Pancreas (tissue), 10 donors: ENCODE results near the gene IL5. TPM values are rescaled to one million over a fixed set of nuclear protein-coding genes. Genes with fewer than 3 reads are reported as not detected.
A peak's percentile ranks its signal among the peaks of the same experiment; 100 is the strongest.
"Not testable (repeated sequence)": the region's sequence is repeated elsewhere in the genome, so short reads cannot be mapped to it uniquely, and the experiment has no call there.

Source experiments
- ATAC-seq, 4 donors: fragments of 200-7000 bp; cut with Tn5 transposase; one replicate each; pipeline versions ENCODE4 v1.8.0 to v1.9.1; 2020; ENCODE audit warnings: mild to moderate bottlenecking in 4 of 4, moderate library complexity in 4 of 4
- DNase-seq, 6 donors: peaks; one replicate each; pipeline ENCODE4 v3.0.0-alpha.2; 2020
- FAIRE-seq: peaks from 2 replicates; lab custom pipeline; 2012; peaks lifted over from hg19 to GRCh38; lab: Jason Lieb, UNC
- H3K27ac ChIP-seq, 4 donors: fragments of 200-600 bp; sonication (generic); 1 replicate in 3 of 4; 2 replicates in 1 of 4; pipeline versions ENCODE4 v1.5.0 to v1.8.0; 2020
- H3K27me3 ChIP-seq, 4 donors: fragments of 200-600 bp; one replicate each; pipeline ENCODE4 v1.8.0; 2021
- H3K36me3 ChIP-seq, 3 donors: fragments of 200-600 bp; sonication (generic) in 1 of 3; one replicate each; pipeline versions ENCODE4 v1.5.0 to v1.8.0; 2020 to 2021
- H3K4me1 ChIP-seq, 3 donors: fragments of 200-600 bp; one replicate each; pipeline ENCODE4 v1.8.0; 2021
- H3K4me3 ChIP-seq, 4 donors: fragments of 200-600 bp; sonication (generic) in 2 of 4; one replicate each; pipeline versions ENCODE4 v1.5.0 to v1.8.0; 2020 to 2021
- H3K9me3 ChIP-seq, 4 donors: fragments of 200-600 bp; one replicate each; pipeline ENCODE4 v1.8.0; 2021
- WGBS, 2 donors: extraction: QIAGEN DNeasy Blood & Tissue Kit; methylation state at CpG; one replicate each; pipeline ENCODE4 v1.1.7; 2013; 5-methylcytosine and 5-hydroxymethylcytosine counted together
- intact Hi-C, 3 donors: fragments of 100-400 bp; cut with DNase I; formaldehyde crosslinking; loops; one replicate each; pipeline versions ENCODE4 v1.11.1 to v1.14.2; 2022
- polyA plus RNA-seq, 2 donors: library from polyadenylated mRNA; stranded (reverse); fragments of 200-250 nt; gene quantifications; one replicate each; pipeline ENCODE4 v1.2.3, GENCODE V29; 2013
- total RNA-seq, 6 donors: library from RNA; stranded (reverse); fragmentation: NEBNext Ultra II Directional in 4 of 6; extraction: Animal tissue kit (Norgen Biotek cat#: 25700) in 4 of 6; gene quantifications; one replicate each; pipeline versions ENCODE4 v1.2.1 to v1.2.4, GENCODE V29; 2021 to 2023
- TF ChIP-seq, protein P1 (sequence below), 4 donors: fragments of 200-600 bp; sonication (generic) in 3 of 4; IDR thresholded peaks; one replicate each; pipeline versions ENCODE4 v1.5.0 to v1.8.0; 2021; ENCODE audit warnings: antibody characterized with exemption in 4 of 4
- donor health status: healthy with polysubstance abuse.
- donor health status: DM: no; HTN: no; CAD: no; lungs with moderate emphysema.
- donor health status: DM: no; HTN: no; CAD: no.
- donor health status: control.
- donor health status: control.
- donor health status: Bipolar disorder and iron deficiency.
- donor health status: DM: yes; HTN: yes; CAD: no.
- donor health status: DM: no; HTN: no; CAD: no.
- donor health status: DM: no; HTN: no; CAD: no.
- donor health status: DM: yes; HTN: yes; CAD: no.

The IL5 gene
- total and polyA plus RNA-seq, 8 donors, result not detected

DNA sequence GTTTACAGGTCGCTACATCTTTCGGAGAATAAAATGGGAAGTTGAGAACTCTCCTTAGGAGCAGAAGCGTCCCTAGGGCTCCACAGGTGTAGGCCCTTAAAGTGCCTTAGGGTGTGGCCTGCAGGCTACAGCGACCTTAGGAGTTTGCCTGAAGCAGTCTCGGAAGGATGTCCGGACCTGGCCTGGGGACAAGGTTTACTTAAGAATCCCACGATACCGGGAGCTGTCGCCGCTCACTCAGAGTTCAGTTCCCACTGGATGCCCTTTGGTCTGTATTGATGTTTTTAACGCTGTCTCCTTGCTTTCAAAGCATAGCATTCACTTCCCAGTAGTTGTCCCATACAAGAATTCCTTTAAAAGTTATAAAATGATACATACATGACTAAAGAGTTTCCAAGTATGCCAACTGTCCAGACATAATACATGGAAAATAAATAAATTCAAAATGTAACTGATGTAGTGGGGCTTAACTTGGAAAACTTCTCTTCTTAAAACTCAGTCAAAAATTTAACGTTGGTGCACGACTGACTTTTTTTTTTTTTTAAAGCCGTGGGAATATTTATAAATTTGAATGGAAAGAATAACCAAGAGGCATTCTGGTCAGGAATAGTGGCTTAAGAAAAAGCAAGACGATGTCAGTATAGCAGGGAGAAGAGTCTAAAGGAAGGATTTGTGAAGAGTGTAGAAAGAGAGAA is 14.3 kb upstream of the IL5 start:
- peak overlapping the region in 3 of 4 donors; percentile 74 to 82 (median 78) for H3K27ac ChIP-seq
- peaks cover 0 to 15% (median 0%) of the 10 kb centered on the region in 3 donors for H3K4me1 ChIP-seq
- DNase-seq, result peak in 5 of 6 donors; percentile 13 to 61 (median 32)
- intact Hi-C loops, result no loop called here
- peak overlapping the region; percentile 44 to 88 (median 74) for H3K4me3 ChIP-seq
- ATAC-seq, result peak; percentile 65 to 82 (median 72)
- no peak for FAIRE-seq
- no peaks in the 10 kb centered on the region for H3K9me3 ChIP-seq
- TF ChIP-seq, protein P1, sequence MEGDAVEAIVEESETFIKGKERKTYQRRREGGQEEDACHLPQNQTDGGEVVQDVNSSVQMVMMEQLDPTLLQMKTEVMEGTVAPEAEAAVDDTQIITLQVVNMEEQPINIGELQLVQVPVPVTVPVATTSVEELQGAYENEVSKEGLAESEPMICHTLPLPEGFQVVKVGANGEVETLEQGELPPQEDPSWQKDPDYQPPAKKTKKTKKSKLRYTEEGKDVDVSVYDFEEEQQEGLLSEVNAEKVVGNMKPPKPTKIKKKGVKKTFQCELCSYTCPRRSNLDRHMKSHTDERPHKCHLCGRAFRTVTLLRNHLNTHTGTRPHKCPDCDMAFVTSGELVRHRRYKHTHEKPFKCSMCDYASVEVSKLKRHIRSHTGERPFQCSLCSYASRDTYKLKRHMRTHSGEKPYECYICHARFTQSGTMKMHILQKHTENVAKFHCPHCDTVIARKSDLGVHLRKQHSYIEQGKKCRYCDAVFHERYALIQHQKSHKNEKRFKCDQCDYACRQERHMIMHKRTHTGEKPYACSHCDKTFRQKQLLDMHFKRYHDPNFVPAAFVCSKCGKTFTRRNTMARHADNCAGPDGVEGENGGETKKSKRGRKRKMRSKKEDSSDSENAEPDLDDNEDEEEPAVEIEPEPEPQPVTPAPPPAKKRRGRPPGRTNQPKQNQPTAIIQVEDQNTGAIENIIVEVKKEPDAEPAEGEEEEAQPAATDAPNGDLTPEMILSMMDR (IDR thresholded peaks at IDR 0.05), result no peak
- WGBS, 2 donors, result 4 to 5% methylated on average over 15 of the region's 15 CpGs
- H3K36me3 ChIP-seq, result no peaks in the 10 kb centered on the region
- H3K27me3 ChIP-seq, result no peaks in the 10 kb centered on the region

DNA sequence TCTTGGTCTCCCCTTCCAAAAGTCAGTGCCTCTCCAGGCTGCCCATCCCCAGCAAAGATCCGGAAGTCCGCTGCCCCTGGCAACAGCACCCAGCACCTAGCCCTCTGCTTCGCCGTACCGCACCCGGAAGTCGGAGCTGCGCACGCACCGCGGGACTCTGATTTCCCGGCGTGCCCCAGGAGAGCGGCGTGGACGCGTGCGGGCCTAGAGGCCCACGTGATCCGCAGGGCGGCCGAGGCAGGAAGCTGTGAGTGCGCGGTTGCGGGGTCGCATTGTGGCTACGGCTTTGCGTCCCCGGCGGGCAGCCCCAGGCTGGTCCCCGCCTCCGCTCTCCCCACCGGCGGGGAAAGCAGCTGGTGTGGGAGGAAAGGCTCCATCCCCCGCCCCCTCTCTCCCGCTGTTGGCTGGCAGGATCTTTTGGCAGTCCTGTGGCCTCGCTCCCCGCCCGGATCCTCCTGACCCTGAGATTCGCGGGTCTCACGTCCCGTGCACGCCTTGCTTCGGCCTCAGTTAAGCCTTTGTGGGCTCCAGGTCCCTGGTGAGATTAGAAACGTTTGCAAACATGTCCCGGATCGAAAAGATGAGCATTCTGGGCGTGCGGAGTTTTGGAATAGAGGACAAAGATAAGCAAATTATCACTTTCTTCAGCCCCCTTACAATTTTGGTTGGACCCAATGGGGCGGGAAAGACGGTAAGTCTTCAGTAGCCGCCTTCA is 13.6 kb upstream of the IL5 start, which contains the start of gene RAD50:
Gene RAD50, plus strand, starts transcription at position 215 of the 715 bp plus-strand sequence. Its CDS starts 348 bp downstream, at position 563.
- Histone ChIP-seq H3K4me1 (peaks cover 0 to 15% (median 0%) of the 10 kb centered on the region in 3 donors), H3K27ac (peak within 1 kb of the TSS; percentile 64 to 82 (median 76)), H3K9me3 (no peaks in the 10 kb centered on the region), H3K36me3 (no peaks in the 10 kb centered on the region), H3K27me3 (no peaks in the 10 kb centered on the region), H3K4me3 (peak within 1 kb of the TSS; percentile 44 to 88 (median 74))
- intact Hi-C loops, result no loop called here
- DNase-seq, result peak; percentile 91 to 97 (median 94)
- TF ChIP-seq, protein P1 (IDR thresholded peaks at IDR 0.05), result no peak
- ATAC-seq, result peak; percentile 98 to 100 (median 99)
- WGBS, 2 donors, result 0 to 1% methylated on average over 53 of the region's 53 CpGs
- FAIRE-seq, result no peak

DNA sequence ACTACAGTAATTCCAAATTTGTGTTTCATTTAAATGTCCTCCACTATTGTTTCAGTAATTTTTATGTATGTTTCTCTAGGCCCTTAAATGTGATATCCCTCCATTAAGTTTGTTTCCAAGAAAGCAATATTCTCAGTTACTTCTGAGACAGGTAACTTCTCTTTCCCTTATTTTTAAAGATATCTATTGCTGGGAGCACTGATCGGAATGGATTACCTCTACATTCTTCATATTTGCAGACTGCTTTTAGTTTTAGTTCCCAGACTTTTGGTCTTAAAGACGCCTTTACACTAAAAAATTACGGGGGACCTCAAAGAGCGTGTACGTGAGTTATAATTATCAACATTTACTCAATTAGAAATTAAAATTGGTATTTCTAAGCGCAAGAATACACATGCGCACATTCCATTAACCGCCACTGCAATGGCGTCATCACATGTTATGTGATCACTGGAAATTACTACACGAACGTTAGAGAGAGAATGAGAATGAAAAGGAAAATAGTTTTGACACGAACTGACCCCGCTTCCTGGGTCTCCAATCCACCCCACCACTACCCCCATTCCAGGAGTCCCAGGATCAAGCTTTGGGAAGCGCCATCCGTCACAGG is 12.9 kb upstream of the IL5 start:
- TF ChIP-seq, protein P1 (IDR thresholded peaks at IDR 0.05), result no peak
- H3K4me1 ChIP-seq, result peaks cover 0 to 15% (median 0%) of the 10 kb centered on the region in 3 donors
- peak overlapping the region; percentile 44 to 88 (median 74) for H3K4me3 ChIP-seq
- peak overlapping the region; percentile 64 to 82 (median 76) for H3K27ac ChIP-seq
- DNase-seq (no peak), ATAC-seq (peak in 1 of 4 donors; percentile 9), FAIRE-seq (no peak)
- WGBS, 2 donors, result 38 to 44% methylated on average over 15 of the region's 15 CpGs
- intact Hi-C loops, result no loop called here
- H3K9me3 ChIP-seq, result no peaks in the 10 kb centered on the region
- H3K36me3 ChIP-seq, result no peaks in the 10 kb centered on the region
- H3K27me3 ChIP-seq, result no peaks in the 10 kb centered on the region

DNA sequence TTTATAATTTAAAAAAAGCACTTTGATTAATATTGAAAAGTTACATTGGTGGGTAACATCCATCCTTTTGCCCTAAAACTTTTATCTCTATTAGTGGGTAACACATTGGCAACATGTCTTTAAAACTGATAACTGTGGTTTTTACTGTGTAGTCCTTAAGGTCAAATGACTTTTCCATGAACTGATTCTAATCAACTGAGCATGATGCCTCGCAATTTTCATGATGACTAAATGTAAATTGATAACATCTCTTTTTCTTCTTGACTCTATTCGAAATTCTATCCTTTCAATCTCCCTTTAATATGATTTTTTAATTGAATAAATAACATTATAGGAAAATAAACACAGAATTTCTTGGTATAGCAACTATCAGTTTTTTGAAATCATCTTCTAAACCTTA is 6.3 kb upstream of the IL5 start:
- intact Hi-C loops, result no loop called here
- DNase-seq, result no peak
- H3K27me3 ChIP-seq, result no peaks in the 10 kb centered on the region
- no peak overlapping the region for H3K4me3 ChIP-seq
- H3K36me3 ChIP-seq, result no peaks in the 10 kb centered on the region
- ATAC-seq, result no peak
- H3K27ac ChIP-seq, result no peak overlapping the region
- WGBS, 2 donors, result 72 to 77% methylated on average over 2 of the region's 2 CpGs
- no peaks in the 10 kb centered on the region for H3K9me3 ChIP-seq
- H3K4me1 ChIP-seq, result no peaks in the 10 kb centered on the region
- TF ChIP-seq, protein P1 (IDR thresholded peaks at IDR 0.05), result no peak
- FAIRE-seq, result no peak

DNA sequence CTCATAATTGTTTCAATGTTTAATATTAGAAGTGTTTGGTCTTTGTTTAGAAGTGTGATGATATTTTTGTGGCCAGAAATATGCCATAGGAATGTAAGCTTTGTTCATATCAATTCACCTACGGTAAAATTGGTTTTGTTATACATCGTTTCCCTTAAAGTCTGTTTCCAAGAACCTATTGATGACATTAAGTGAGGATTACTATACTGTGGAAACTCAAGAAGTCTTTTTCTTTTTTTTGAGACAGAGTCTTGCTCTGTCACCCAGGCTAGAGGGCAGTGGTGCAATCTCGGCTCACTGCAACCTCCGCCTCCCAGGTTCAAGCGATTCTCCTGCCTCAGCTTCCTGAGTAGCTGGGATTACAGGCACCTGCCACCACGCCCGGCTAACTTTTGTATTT is 5.5 kb upstream of the IL5 start:
- FAIRE-seq, H3K9me3 ChIP-seq, H3K4me1 ChIP-seq, H3K27ac ChIP-seq, DNase-seq, H3K4me3 ChIP-seq, intact Hi-C loops, H3K36me3 ChIP-seq, H3K27me3 ChIP-seq, ATAC-seq: not testable (repeated sequence)
- 91 to 99% methylated on average over 4 to 5 of the region's 7 CpGs for WGBS, 2 donors
